HG03571 (cell line): ENCODE results near the gene PIAS4.

Experiments
- ATAC-seq: cut with Tn5 transposase; IDR thresholded peaks from one replicate; pipeline ENCODE4 v1.9.1; 2021; ENCODE audit not compliant: unreplicated experiment

The PIAS4 gene

DNA sequence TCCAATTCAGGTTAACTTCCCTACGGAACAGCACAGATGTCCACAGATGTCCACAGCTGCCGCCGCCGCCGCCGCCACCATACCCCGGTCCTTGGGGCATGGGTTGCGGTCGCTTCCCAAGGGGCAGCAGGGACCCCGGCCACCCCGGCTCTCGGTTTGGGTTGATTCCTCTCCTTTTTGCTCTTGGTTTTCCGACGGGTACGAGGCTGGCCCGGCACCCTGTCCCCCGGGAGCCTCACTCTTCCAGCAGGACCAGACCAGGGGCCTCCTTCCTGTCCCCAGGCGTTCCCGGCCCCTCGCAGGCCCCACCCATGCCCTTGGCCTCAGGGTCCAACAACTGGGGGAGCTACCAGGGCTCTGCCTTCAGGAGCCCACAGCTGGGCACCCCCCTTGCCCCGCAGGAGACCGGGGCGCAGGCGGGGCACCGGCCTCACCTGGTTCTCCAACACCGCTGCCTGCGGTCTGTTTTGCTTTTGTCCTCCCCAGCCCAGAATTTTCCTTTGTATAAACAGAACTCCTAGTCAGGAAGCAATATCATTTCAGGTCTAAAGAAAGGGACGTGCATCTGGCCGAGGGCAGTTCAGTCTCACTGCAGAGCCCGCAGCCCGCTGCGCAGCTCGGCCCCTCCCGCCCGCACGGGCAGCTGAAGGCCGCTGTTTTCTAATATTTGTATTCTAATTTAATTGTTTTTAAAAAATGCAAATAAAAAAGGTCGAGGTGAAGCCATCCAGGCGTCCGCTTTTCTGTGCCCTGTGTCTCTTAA is 31.3 kb downstream of the PIAS4 start:
- ATAC-seq = no peak

DNA sequence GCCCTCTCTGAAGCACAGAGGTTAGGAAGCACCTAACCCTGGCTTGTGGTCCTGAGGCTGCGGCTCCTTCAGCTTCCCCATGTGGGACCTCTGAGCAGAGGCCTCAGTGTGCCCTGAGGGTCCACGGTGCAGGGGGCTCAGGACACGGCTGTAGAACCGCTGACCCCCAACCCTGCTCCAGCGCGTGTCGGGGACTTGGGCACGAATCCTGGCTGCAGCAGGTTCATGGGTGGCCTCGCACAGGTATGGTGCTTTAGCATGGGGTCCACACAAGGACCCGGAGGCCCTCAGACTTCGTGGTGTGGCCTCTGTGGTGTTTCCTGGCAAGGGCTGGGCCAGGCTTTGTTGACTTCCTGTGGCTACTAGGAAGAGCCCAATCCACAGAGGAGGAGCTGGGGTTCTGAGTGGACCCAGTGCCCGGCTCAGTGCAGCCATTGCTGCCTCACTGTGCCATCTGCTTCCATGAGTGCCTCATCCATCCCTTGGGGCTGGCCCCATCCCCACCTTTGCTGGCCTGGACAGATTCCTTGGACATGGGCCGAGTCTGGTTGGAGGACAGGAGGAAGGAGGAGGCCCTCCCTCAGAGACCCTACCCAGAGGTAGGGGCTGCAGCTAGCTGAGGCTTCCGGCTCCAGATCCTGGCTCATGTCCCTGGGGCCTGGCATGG is 34.7 kb downstream of the PIAS4 start:
- no peak for ATAC-seq

DNA sequence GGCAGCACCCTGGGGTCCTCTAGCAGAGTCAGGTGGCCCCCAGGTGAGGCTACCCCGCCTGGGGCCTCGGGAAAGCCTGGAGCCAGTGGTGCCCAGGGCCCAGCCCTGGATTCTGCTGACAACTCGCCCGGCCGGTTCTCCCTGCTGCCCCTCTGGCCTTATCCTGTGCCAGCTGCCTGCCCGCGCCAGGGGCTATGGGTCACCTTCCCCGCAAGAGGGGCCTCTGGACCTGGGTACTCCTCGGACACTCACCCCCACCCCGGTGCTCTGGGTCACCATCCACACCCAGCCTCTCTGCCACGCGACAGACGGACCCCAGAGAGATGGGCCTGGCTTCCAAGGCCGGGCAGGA is 35.2 kb downstream of the PIAS4 start:
- ATAC-seq = no peak

DNA sequence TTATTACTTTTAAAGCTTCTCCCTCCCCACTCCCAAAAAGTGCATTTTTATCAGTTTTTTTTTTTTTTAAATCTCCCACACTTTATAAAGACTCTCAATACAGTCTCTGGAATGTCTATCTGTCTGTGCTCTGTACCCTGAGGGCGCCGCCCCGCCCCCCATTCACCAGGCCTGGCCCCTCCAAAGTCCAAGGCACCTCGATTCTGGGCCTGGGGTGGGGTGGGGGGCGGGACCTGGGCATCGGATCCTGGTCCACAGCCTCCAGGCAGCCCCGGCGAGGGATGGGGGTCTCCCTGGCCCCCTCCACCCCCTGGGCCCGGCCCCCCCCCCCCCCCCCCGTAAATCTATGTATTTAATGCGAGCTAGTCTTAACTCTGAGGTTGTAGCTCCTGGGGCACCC is 35.9 kb downstream of the PIAS4 start:
- no peak for ATAC-seq

DNA sequence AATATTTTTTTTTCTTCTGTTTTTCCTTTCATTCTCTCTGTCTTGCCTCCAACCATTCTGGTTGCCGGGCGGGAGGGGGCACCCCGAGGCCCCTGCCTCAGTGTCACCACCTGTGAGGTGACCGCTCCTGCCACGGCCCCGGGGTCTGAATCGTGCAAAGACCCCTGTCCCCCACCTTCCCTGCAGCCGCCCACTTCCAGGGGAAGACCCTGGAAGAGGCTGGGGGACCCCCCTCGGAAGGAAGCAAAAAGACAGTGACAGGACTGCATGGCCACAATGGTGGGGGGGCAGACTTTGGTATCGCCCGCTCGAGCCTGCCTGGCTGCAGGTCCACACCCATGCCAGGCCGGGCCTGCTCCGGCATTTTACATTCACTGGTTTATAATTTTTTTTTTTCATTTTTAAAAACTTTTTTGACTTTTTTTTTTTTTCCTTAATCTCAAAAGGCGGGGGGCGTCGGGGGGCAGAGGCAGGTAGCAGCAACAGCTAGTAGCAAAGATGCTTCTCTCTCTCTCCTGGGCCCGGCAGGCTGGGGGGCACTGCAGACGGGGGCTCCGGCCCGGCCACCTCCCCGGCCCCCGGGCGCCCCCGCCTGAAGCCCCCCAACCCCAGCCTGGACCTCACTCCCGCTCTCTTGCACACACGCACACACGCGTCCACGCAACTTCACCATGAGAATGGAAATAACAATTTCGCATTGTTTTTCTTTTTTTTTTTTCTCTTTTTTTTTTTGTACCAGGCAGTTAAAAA is 36.6 kb downstream of the PIAS4 start:
- no peak for ATAC-seq

DNA sequence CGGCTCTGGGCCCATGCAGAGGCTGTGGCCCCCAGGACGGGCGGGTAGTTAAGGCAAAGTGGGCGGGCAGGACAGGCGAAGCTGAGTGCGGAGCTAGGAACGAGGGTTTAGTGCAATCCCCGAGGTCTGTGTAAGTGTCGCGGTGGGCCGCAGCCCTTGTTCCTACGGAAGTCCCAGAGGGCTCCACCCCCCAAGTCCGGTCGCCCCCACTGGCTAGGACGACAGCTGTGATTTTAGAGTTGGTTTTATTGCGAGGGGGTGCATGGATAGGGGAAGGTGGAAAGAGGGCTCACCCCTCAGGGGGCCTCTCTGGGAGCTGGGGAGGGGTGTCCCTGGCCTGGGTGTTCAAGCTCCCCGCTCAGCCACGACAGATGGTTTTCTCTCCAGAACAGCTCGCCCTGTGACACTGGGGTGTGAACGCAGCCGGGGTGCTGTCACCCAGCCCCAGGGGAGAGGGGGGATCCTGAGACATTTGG is 37.5 kb downstream of the PIAS4 start:
- no peak for ATAC-seq

DNA sequence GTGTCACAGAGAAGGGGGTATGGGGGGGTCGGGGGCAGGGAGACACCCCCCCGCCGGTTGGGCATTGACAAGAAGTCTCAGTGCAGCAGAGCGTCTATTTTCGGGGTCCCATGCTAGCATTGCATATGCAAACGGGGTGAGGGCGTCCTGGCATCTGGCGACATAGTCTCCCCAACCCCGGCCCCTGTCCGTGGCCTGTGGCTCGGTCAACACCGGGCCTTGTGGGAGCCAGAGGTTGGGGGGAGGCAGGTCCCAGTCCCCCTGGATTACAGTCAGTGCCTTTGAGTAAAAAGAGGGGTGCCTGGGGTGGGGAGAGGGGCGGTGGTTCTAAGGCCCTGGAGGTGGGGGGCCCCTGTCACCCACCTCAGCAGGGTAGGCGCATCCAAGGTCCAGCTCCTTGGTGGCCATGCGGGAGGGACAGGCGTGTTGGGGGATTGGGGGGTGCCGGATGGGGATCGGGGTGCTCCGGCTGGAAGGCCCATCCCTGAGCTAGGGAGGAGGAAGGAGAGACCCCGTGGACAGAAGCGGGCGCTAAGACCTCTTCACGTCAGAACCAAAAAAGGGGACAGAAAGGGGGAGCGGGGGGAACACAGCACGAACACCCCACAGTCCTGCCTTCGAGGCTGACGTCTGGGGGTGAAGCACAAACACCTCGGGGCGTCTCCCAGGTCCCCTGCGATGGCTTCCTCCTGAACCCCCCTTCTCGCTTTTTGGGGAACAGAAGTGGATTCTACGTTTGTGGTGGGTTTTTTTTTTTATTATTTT is 38.2 kb downstream of the PIAS4 start:
- no peak for ATAC-seq

DNA sequence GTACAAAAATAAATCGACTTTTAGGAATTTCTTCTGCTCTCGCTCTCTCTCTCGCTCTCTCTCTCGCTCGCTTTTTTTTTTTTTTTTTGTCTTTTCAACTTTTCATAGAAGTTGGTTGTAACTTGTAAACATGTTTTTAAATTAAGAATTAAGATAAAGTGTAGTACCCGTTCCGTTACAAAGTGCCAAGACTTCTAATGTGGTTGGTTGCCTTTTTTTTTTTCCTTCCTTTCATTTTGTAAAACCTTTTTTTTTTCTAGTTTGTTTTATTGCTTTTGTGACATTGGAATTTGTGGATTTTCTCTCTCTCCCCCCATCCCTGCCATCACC is 38.8 kb downstream of the PIAS4 start:
- no peak for ATAC-seq

DNA sequence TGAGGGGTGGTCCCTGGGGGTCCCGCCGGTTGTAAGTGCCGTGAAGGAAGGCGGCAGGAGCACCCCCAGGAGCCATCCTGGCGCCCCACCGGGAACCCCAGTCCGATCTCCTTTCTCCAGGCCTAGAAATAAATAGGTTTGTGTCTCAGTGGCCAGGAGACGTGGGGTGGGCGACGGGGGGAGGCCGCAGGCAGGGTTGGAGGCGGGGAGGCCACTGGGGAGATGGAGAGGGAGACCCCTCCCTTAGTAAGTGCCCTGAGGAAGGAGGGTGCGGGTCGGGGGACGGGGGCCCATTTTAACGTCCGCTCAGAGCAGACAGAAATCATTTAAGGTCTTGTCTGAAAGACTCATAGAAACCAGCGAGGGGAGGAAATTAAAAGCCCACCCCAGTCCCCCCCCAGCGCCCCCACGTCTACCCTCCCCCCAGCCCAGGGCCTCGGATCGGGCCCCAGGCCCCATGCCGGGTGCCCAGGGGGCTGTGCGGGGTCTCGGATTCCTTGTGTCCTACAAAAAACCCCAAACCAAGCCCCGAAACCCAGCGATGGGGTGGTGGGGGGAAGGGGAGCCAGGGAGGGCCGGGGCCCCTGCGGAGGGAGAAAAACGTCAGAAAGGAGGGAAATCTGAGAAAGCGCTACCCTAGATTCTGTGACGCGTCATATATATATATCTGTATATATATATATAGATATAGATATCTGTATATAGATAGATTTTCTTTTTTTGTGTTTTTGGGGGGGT is 39.6 kb downstream of the PIAS4 start:
- no peak for ATAC-seq

DNA sequence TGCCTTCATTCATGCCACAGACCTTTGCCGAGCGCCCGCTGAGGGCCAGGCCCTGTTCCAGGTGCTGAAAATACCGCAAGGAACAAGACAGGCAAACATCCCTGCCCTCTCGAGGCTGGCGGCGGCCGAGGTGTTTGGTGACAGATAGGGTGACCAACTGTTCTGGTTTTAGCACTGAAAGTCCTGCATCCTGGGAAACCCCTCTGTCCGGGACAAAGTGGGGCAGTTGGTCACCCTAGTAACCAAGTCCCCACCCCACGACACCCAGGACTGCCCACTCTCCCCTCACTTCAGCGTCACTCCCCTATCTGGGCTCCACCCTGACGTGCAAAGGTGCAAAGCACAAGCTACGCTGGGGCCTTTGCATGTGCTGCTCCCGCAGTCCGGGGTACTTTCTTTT is 41.9 kb downstream of the PIAS4 start:
- no peak for ATAC-seq

DNA sequence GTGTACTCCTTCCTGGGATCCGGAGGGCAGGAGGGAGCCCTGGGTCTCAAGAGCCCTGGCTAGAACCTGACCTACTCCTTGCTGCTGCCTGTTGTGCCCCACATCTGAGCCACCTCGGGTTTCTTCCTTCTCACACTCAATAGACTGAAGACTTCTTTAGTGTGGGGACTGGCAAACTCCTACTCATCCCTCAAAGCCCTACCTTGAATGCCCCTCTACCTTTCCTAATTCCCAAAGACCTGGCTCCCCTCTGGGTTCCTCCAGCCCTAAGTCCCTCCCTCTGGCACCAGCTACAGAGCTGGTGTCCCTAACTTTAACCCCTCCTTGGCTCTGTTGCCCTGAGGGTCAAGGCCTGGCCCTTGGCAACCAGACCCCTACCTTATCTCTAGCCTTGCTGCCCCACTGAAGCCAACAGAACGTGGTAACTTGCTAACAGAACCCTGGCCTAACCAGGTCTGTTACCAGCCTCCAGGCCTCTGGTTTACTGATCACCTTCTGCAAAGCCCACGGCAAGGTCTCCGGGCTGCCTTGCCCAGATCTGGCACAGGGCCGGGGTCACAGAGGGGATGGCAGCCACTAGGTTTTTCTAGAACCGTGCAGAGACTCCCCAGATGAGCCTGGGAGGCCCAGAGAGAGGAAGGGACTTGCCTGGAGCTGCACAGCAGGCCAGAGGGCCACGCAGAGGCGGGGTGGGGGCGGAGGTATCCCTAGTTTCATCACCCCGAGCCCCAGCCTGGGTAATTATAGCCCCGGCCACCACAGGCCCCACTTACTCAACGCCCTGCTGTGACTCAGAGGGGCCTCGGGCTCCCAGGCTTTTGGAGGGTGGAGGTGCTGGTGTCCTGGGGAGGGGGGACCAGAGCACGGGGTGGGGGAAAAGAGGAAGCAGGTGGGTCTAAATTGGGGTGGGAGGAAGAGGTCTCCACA is 43.9 kb downstream of the PIAS4 start:
- no peak for ATAC-seq

DNA sequence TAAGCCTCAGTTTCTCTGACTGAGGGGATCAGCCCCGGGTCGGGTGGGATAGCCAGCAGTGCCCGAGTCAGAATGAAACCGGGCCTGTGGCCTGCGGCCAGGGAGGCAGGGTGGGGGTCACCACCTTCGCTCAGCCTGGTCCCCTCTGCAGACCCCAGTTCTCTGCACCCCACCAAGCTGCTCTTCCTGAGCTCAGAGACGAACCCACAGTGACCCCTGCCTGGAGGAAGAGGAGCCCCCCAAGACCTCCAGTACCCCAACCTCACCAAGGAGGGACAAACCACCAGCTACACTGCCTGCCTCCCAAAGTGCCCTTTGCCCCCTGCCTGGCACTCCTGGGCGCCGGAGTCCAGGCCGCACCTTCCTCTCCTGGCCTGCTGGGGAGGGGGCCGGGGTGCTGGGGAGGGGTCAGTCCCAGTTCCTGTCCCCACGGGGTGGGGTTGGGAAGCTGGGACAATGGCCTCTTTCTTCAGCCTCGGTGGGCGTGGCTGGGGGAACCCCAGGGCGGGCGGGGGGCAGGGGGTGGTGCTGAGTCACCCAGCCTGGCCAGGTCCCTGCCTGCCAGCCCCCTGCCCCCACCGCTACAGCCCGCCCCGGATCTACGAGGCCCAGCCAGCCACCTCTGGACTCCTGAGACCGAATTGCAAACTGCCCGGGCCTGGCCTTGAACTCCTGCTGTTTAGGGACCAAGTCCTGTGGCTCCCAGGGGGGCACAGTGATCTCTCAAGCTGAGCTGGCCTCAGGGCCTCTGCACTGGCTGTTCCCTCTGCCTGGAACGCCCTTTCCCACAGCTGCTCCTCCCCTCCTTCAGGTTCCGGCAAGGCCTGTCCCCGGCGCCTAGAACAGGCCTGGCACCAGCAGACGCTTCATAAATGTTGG is 44.8 kb downstream of the PIAS4 start:
- ATAC-seq = no peak

DNA sequence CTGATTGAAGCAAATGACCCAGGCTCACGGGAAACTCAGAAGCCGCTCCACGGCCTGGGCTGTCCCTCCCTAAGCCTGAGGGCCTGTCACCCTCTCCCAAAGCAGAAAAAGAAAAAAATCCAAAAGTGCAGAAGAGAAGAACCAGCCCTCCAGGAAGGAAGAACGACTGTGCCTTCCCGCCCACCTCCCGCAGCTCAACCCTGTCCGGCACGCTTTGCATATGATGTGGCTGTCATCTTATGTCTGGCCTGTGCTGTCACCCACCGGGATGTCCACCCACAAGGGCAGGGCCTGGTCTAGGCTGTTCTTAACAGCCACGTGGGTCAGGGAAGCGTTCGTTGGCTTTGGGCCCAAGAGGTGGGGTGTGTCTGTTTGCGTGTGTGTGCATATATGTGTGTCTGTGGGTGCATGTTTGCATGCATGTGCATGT is 45.5 kb downstream of the PIAS4 start:
- ATAC-seq = no peak

DNA sequence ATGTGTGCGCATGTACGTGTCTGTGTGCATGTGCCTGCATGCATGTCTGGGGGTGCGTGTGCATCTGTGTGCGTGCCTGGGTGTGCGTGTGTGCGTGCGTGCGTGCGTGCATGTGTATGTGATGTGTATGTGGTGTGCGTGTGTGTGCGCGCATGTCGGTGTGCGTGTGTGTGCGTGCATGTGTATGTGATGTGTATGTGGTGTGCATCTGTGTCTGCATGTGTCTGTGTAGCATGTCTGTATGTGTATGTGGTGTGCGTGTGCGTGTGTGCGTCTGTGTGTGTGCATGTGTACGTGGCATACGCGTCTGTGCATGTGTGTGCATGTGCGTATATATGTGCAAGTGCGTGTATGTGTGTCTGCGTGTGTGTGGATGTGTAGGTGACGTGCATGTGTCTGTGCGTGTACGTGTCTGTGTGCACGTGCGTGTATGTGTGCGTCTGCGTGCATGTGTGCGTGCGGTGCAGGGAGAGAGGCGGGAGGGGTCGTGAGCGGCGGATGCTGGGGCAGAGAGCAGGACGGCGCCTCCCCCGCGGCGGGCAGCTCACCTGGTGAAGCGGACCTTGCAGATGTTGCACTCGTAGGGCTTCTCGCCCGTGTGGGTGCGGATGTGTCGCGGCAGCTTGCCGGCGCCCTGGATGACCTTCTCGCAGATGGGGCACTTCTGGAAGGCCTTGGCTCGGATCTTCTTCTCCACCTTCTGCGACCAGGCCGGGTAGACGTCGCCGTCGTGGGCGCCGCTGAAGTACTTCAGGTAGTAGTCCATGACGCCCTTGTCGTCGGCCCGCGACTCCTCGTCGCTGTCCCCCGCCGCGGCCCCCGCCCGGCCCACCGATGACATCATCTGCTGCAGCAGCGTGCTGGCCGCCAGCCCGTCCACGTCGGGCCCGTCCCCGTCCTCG is 46.1 kb downstream of the PIAS4 start:
- ATAC-seq = no peak

DNA sequence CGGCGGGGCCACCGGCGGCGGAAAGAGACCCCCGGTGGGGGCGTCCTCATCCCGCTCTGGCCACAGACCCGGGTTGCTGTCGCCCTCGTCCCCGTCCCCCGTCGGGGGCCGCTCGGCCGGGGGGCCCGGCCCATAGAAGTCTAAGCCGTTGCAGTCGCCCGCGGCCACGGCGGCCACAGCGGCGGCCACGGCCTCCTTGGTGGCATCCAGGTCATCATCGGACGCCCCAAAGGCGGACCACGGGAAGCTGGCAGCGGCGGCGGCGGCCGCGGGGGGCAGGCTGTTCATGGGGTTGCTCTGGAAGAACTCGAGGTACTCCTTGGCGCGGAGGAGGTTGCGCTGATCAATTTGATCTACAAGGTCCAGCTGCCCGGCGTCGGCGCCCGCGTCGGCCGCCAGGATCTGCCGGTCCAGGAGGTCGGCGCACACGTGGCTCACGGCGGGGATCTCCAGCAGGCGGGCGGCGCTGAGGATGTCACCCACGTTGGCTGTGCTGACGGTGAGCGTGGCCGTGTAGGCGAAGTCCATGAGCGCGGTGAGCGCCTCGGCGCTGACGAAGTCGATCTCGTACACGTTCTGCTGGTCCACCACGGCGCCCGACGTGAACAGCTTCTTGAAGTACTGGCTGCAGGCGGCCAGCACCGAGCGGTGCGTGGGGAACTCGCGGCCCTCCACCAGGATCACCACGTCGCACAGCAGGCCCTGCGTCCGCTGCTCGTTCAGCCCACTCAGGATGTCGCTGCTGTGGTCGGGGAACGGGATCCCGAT is 47.1 kb downstream of the PIAS4 start:
- no peak for ATAC-seq

DNA sequence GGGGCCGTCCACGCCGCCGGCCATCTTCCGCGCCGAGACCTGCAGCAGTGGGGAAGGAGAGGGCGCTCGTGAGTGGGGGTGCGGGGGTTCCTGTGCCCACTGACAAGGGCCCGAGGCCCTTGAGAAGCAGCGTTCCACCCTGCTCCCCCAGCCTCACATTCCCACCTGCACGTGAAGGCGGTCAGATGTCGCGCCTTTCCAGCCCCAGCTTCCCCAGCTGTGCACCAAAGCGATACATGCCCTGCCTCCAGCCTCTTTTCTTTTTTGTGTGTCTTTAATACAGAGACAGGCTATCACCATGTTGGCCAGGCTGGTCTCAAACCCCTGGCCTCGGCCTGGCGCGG is 47.6 kb downstream of the PIAS4 start:
- ATAC-seq = no peak
